Peyer's patch (tissue), 4 donors: ENCODE results near the gene SNX4. TPM values are rescaled to one million over a fixed set of nuclear protein-coding genes. Genes with fewer than 3 reads are reported as not detected.

Experiments
- DNase-seq, 3 donors: peaks; one replicate each; pipeline ENCODE4 v3.0.0-alpha.2; 2017 to 2019
- H3K27ac ChIP-seq, 4 donors: fragments of 200-600 bp; sonication (generic); one replicate each; pipeline ENCODE4 v1.5.1; 2016 to 2019
- H3K27me3 ChIP-seq, 2 donors: fragments of 200-600 bp; sonication (generic); one replicate each; pipeline ENCODE4 v1.5.1; 2019
- H3K36me3 ChIP-seq, 3 donors: fragments of 200-600 bp; sonication (generic); one replicate each; pipeline ENCODE4 v1.5.1; 2016 to 2019
- H3K4me1 ChIP-seq, 4 donors: fragments of 200-600 bp; sonication (generic); one replicate each; pipeline ENCODE4 v1.5.1; 2016 to 2019
- H3K4me3 ChIP-seq, 4 donors: fragments of 200-600 bp; sonication (generic); 1 replicate in 3 of 4; 2 replicates in 1 of 4; pipeline ENCODE4 v1.5.1; 2016 to 2019; ENCODE audit warnings: mild to moderate bottlenecking in 1 of 4
- H3K9me3 ChIP-seq, 4 donors: fragments of 200-600 bp; sonication (generic); one replicate each; pipeline ENCODE4 v1.5.1; 2016 to 2019; ENCODE audit warnings: mild to moderate bottlenecking in 1 of 4
- CTCF ChIP-seq, 6 experiments: fragments of 450-650 bp in 4 of 6; fragments of 200-600 bp in 2 of 6; sonication (generic) in 1 of 6; IDR thresholded peaks; one replicate each; pipeline ENCODE4 v1.5.1; 2017 to 2019; ENCODE audit warnings: antibody characterized with exemption in 6 of 6, mild to moderate bottlenecking in 3 of 6, moderate library complexity in 1 of 6
- POLR2A ChIP-seq, 2 donors: fragments of 450-650 bp; IDR thresholded peaks; one replicate each; pipeline ENCODE4 v1.5.1; 2017; ENCODE audit warnings: antibody characterized with exemption in 2 of 2, mild to moderate bottlenecking in 2 of 2, moderate library complexity in 2 of 2
- total RNA-seq, 4 donors: library from RNA; depleted of rRNA; stranded (reverse); fragments of >200 nt; gene quantifications; one replicate each; pipeline ENCODE4 v1.1.0, GENCODE V29; 2016

SNX4 gene
- total RNA-seq, 4 donors from 2014 or later: 64.1 to 82.6 (median 70.0) TPM

DNA sequence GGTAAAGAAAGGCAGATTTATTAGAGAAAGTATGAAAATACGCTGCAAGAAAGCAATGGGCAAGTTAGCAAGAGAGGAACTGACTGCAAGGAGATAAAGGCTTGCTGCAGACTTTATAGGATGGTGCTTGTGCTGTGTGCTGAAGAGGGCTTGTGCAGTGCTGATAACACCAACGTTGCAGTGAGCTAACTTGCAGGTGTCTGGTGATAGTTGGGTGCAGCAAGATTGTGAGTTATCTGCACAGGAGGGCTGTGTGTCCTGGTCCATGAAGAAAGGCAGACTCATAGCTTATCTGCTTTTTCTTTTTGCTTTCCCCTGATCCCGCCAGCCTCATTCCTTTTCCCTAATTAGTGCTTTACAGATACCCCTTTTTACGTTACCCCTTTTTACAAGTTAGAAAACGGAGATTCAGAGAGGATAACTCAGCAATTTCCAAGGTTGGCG, 86.9 kb downstream of the SNX4 start:
- no peak for DNase-seq
- Histone ChIP-seq H3K9me3 (no peaks in the 10 kb centered on the region), H3K4me1 (peaks cover 0 to 4% (median 0%) of the 10 kb centered on the region in 4 donors), H3K27me3 (no peaks in the 10 kb centered on the region), H3K36me3 (no peaks in the 10 kb centered on the region), H3K27ac (no peak overlapping the region), H3K4me3 (no peak overlapping the region)
- TF ChIP-seq CTCF (IDR thresholded peaks at IDR 0.05) (no peak), POLR2A (IDR thresholded peaks at IDR 0.05) (no peak)

- no peak for DNase-seq
- H3K27me3 ChIP-seq: no peaks in the 10 kb centered on the region
- no peak overlapping the region for H3K4me3 ChIP-seq
Observed at GRCh38 chr3:125431912-125432790, 87.9 kb downstream of the SNX4 start.

GRCh38 chr3:125431391-125431790, 88.6 kb downstream of the SNX4 start:
- no peak for DNase-seq
- Histone ChIP-seq H3K27me3 (no peaks in the 10 kb centered on the region), H3K36me3 (no peaks in the 10 kb centered on the region), H3K4me1 (no peaks in the 10 kb centered on the region), H3K4me3 (no peak overlapping the region), H3K27ac (no peak overlapping the region), H3K9me3 (no peaks in the 10 kb centered on the region)
- TF ChIP-seq POLR2A (IDR thresholded peaks at IDR 0.05): no peak
- no peak for TF ChIP-seq CTCF (IDR thresholded peaks at IDR 0.05)

More at GRCh38 chr3:125431912-125432790, 87.9 kb downstream of the SNX4 start:
- H3K9me3 ChIP-seq: no peaks in the 10 kb centered on the region
- no peaks in the 10 kb centered on the region for H3K36me3 ChIP-seq
- H3K27ac ChIP-seq: no peak overlapping the region
- TF ChIP-seq POLR2A (IDR thresholded peaks at IDR 0.05) (no peak), CTCF (IDR thresholded peaks at IDR 0.05) (no peak)
- no peaks in the 10 kb centered on the region for H3K4me1 ChIP-seq

DNA sequence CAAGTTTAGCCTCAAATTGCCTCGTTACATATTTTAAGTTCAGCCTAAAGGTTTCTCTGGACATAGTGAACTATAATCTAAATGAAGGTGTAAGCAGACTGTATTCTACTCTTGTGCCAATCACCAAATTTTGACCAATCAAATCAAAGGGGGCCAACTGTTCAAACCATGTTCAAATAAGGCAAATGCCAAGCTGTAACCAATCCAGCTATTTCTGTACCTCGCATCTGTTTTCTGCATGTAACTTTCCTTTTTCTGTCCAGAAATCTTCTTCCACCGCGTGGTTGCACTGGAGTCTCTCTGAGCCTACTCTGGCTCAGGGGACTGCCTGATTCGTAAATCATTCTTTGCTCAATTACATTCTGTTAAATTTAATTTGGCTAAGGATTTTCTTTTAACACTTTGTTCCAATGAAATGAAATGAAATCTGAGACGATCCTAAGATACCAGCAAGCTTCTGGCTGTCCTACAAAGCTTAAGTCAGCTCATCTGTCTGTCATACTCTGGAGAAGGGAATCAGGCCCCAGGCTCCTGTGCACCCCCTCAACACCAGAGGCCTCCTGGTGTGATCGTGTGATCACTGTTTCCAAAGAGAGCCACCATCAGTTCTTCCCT, 91.7 kb downstream of the SNX4 start:
- Histone ChIP-seq H3K27me3 (no peaks in the 10 kb centered on the region), H3K27ac (no peak overlapping the region), H3K9me3 (no peaks in the 10 kb centered on the region), H3K4me3 (no peak overlapping the region), H3K36me3 (no peaks in the 10 kb centered on the region), H3K4me1 (no peaks in the 10 kb centered on the region)
- TF ChIP-seq CTCF (IDR thresholded peaks at IDR 0.05): no peak
- TF ChIP-seq POLR2A (IDR thresholded peaks at IDR 0.05): no peak
- DNase-seq: no peak

GRCh38 chr3:125418306-125418705, 101.7 kb downstream of the SNX4 start:
- H3K36me3 ChIP-seq: no peaks in the 10 kb centered on the region
- DNase-seq: no peak
- no peaks in the 10 kb centered on the region for H3K27me3 ChIP-seq
- no peak overlapping the region for H3K4me3 ChIP-seq
- H3K9me3 ChIP-seq: no peaks in the 10 kb centered on the region
- TF ChIP-seq CTCF (IDR thresholded peaks at IDR 0.05) (no peak), POLR2A (IDR thresholded peaks at IDR 0.05) (no peak)
- H3K27ac ChIP-seq: no peak overlapping the region
- H3K4me1 ChIP-seq: no peaks in the 10 kb centered on the region
